Effector CD8-positive, alpha-beta T cell (primary cell): Measurements from ENCODE around the gene C3orf20.

Experiments used
- DNase-seq: peaks from one replicate; lab custom pipeline; 2025; lab: John Stamatoyannopoulos, UW

The C3orf20 gene

GRCh38 chr3:14774431-14774830, 99.5 kb downstream of the C3orf20 start:
- DNase-seq: no peak

GRCh38 chr3:14775011-14775410, 100.1 kb downstream of the C3orf20 start:
- DNase-seq: no peak

GRCh38 chr3:14775563-14775962, 100.6 kb downstream of the C3orf20 start:
- no peak for DNase-seq

GRCh38 chr3:14779069-14779685, 104.2 kb downstream of the C3orf20 start:
- no peak for DNase-seq

- no peak for DNase-seq
Measured at GRCh38 chr3:14780927-14781507, 106.1 kb downstream of the C3orf20 start.

GRCh38 chr3:14783480-14784086, 108.6 kb downstream of the C3orf20 start:
- DNase-seq: no peak

- DNase-seq: no peak
Measured at GRCh38 chr3:14784087-14784681, 109.2 kb downstream of the C3orf20 start.

GRCh38 chr3:14785207-14786155, 110.5 kb downstream of the C3orf20 start:
- DNase-seq: no peak

- no peak for DNase-seq
Measured at GRCh38 chr3:14786369-14786768, 111.4 kb downstream of the C3orf20 start.

- DNase-seq: no peak
Measured at GRCh38 chr3:14787630-14788029, 112.7 kb downstream of the C3orf20 start.

- no peak for DNase-seq
Measured at GRCh38 chr3:14788644-14789043, 113.7 kb downstream of the C3orf20 start.

- no peak for DNase-seq
Measured at GRCh38 chr3:14789221-14789620, 114.3 kb downstream of the C3orf20 start.

- DNase-seq: no peak
Measured at GRCh38 chr3:14789640-14790285, 114.8 kb downstream of the C3orf20 start.

GRCh38 chr3:14791343-14791945, 116.5 kb downstream of the C3orf20 start:
- DNase-seq: peak; percentile 36

GRCh38 chr3:14792691-14793121, 117.8 kb downstream of the C3orf20 start:
- no peak for DNase-seq

- no peak for DNase-seq
Measured at GRCh38 chr3:14793126-14793857, 118.4 kb downstream of the C3orf20 start.

GRCh38 chr3:14793858-14794234, 118.9 kb downstream of the C3orf20 start:
- no peak for DNase-seq

- DNase-seq: no peak
Measured at GRCh38 chr3:14794435-14794834, 119.5 kb downstream of the C3orf20 start.

GRCh38 chr3:14795996-14796395, 121.1 kb downstream of the C3orf20 start:
- DNase-seq: no peak

GRCh38 chr3:14796403-14797077, 121.6 kb downstream of the C3orf20 start:
- no peak for DNase-seq
